ENCODE measurements around the gene PGAP1. TPM values are rescaled to one million over a fixed set of nuclear protein-coding genes. Genes with fewer than 3 reads are reported as not detected.
"Not testable (repeated sequence)": the region's sequence is repeated elsewhere in the genome, so short reads cannot be mapped to it uniquely, and the experiment has no call there.

PGAP1 gene
- total RNA-seq, 6 donors from 2014 or later: 4.2 to 15.5 (median 10.5) TPM

GRCh38 chr2:196913691-196914090 lies 12.8 kb downstream of the PGAP1 start:
- H3K9me3 ChIP-seq: no peaks in the 10 kb centered on the region
- TF ChIP-seq EP300 (IDR thresholded peaks at IDR 0.05) (no peak), POLR2AphosphoS5 (IDR thresholded peaks at IDR 0.05) (no peak), POLR2A (IDR thresholded peaks at IDR 0.05) (no peak), CTCF (IDR thresholded peaks at IDR 0.05) (no peak)
- ATAC-seq (ENCODE audit: low FRiP score in 2 of 2): no peak

GRCh38 chr2:196905365-196905764 lies 21.1 kb downstream of the PGAP1 start:
- not testable (repeated sequence) for H3K27me3 ChIP-seq; H3K9me3 ChIP-seq; H3K4me3 ChIP-seq; H3K4me1 ChIP-seq; ATAC-seq (ENCODE audit: low FRiP score in 2 of 2); H3K27ac ChIP-seq; DNase-seq
- WGBS, 2 donors: 87 to 93% methylated on average over 8 of the region's 15 CpGs
- H3K36me3 ChIP-seq: peaks cover 0 to 10% (median 0%) of the 10 kb centered on the region in 4 donors

More at GRCh38 chr2:196913691-196914090, 12.8 kb downstream of the PGAP1 start:
- H3K27me3 ChIP-seq: no peaks in the 10 kb centered on the region
- no peak overlapping the region for H3K27ac ChIP-seq
- WGBS, 2 donors: 100% methylated on average over 1 of the region's 1 CpG
- DNase-seq: no peak
- H3K36me3 ChIP-seq: peaks cover 0 to 21% (median 0%) of the 10 kb centered on the region in 4 donors
- H3K4me1 ChIP-seq: no peaks in the 10 kb centered on the region
- no peak overlapping the region for H3K4me3 ChIP-seq

- ATAC-seq (ENCODE audit: low FRiP score in 2 of 2): no peak
- no peak overlapping the region for H3K4me3 ChIP-seq
- DNase-seq: no peak
- no peaks in the 10 kb centered on the region for H3K4me1 ChIP-seq
- no peaks in the 10 kb centered on the region for H3K9me3 ChIP-seq
- no peak overlapping the region for H3K27ac ChIP-seq
- peaks cover 0 to 14% (median 0%) of the 10 kb centered on the region in 4 donors for H3K36me3 ChIP-seq
- no peak for TF ChIP-seq POLR2AphosphoS5 (IDR thresholded peaks at IDR 0.05)
- no peak for TF ChIP-seq EP300 (IDR thresholded peaks at IDR 0.05)
- TF ChIP-seq POLR2A (IDR thresholded peaks at IDR 0.05): no peak
- no peak for TF ChIP-seq CTCF (IDR thresholded peaks at IDR 0.05)
- no peaks in the 10 kb centered on the region for H3K27me3 ChIP-seq
- WGBS, 2 donors: 98 to 99% methylated on average over 3 of the region's 3 CpGs
Measured at GRCh38 chr2:196902828-196903227, 23.7 kb downstream of the PGAP1 start.

GRCh38 chr2:196900843-196901242 lies 25.7 kb downstream of the PGAP1 start:
- Histone ChIP-seq H3K27ac (no peak overlapping the region), H3K36me3 (peaks cover 0 to 16% (median 0%) of the 10 kb centered on the region in 4 donors), H3K4me1 (no peaks in the 10 kb centered on the region), H3K9me3 (no peaks in the 10 kb centered on the region), H3K27me3 (no peaks in the 10 kb centered on the region), H3K4me3 (no peak overlapping the region)
- TF ChIP-seq POLR2AphosphoS5 (IDR thresholded peaks at IDR 0.05): no peak
- TF ChIP-seq EP300 (IDR thresholded peaks at IDR 0.05): no peak
- no peak for TF ChIP-seq POLR2A (IDR thresholded peaks at IDR 0.05)
- TF ChIP-seq CTCF (IDR thresholded peaks at IDR 0.05): no peak
- no peak for DNase-seq
- no peak for ATAC-seq (ENCODE audit: low FRiP score in 2 of 2)
- 86 to 94% methylated on average over 6 of the region's 6 CpGs for WGBS, 2 donors

- Histone ChIP-seq H3K36me3 (peaks cover 0 to 16% (median 0%) of the 10 kb centered on the region in 4 donors), H3K27me3 (no peaks in the 10 kb centered on the region)
- ATAC-seq (ENCODE audit: low FRiP score in 2 of 2): no peak
Measured at GRCh38 chr2:196899976-196900375, 26.5 kb downstream of the PGAP1 start.

More at GRCh38 chr2:196899976-196900375, 26.5 kb downstream of the PGAP1 start:
- 89 to 90% methylated on average over 3 of the region's 3 CpGs for whole genome bisulfite sequencing, 2 donors
- TF ChIP-seq CTCF (IDR thresholded peaks at IDR 0.05) (no peak), EP300 (IDR thresholded peaks at IDR 0.05) (no peak), POLR2A (IDR thresholded peaks at IDR 0.05) (no peak), POLR2AphosphoS5 (IDR thresholded peaks at IDR 0.05) (no peak)
- DNase-seq: no peak
- H3K27ac ChIP-seq: no peak overlapping the region
- H3K4me1 ChIP-seq: no peaks in the 10 kb centered on the region
- no peak overlapping the region for H3K4me3 ChIP-seq
- H3K9me3 ChIP-seq: no peaks in the 10 kb centered on the region
